NB4 (cell line): ENCODE data around the gene PCNX4.

Experiments
- MYC ChIP-seq: IDR thresholded peaks from 2 replicates; pipeline ENCODE4 v1.6.1; 2011; ENCODE audit warnings: low read depth, low read length
- POLR2A ChIP-seq: IDR thresholded peaks from 2 replicates; pipeline ENCODE4 v1.6.1; 2011; ENCODE audit warnings: mild to moderate bottlenecking; ENCODE audit not compliant: insufficient read length; ENCODE audit errors: extremely low read depth
- TF ChIP-seq, protein P1 (sequence below): IDR thresholded peaks from one replicate; pipeline ENCODE4 v1.5.1; 2012; ENCODE audit warnings: low read depth, low read length

DNA sequence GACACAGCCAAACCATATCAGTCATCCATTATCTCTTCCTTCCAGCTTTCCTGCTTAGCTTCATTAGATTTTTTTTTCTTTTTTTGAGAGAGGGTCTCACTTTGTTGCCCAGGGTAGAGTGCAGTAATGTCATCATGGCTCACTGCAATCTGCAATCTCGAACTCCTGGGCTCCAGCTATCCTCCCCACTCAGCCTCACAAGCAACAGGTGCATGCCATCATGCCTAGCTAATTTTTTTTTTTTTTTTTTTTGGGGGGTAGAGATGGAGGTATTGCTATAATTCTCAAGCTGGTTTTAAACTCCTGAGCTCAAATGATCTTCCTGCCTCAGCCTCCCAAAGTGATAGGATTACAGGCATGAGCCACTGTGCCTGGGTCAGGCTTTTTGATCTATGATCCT, 119.0 kb downstream of the PCNX4 start:
- TF ChIP-seq, protein P1, sequence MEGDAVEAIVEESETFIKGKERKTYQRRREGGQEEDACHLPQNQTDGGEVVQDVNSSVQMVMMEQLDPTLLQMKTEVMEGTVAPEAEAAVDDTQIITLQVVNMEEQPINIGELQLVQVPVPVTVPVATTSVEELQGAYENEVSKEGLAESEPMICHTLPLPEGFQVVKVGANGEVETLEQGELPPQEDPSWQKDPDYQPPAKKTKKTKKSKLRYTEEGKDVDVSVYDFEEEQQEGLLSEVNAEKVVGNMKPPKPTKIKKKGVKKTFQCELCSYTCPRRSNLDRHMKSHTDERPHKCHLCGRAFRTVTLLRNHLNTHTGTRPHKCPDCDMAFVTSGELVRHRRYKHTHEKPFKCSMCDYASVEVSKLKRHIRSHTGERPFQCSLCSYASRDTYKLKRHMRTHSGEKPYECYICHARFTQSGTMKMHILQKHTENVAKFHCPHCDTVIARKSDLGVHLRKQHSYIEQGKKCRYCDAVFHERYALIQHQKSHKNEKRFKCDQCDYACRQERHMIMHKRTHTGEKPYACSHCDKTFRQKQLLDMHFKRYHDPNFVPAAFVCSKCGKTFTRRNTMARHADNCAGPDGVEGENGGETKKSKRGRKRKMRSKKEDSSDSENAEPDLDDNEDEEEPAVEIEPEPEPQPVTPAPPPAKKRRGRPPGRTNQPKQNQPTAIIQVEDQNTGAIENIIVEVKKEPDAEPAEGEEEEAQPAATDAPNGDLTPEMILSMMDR: no peak
- no peak for TF ChIP-seq POLR2A
- no peak for TF ChIP-seq MYC
